KBM-7 (cell line): Measurements from ENCODE around the gene PPP1R37.

Experiments used
- DNase-seq: peaks from one replicate; pipeline ENCODE4 v3.0.0-alpha.2; 2015
- in situ Hi-C: fragments of 300-500 bp; cut with MboI; formaldehyde crosslinking; loops from 2 replicates; pipeline ENCODE4 v1.14.3; 2020; ENCODE audit warnings: low sequenced_read_pairs, low pct_unique_long_range_greater_than_20kb, mixed read lengths

The PPP1R37 gene

GRCh38 chr19:45128806-45129205 lies 35.8 kb downstream of the PPP1R37 start:
- in situ Hi-C loops = no loop called here
- no peak for DNase-seq

- no peak for DNase-seq
- in situ Hi-C loops = no loop called here
These were observed 37.3 kb downstream of the PPP1R37 start for GRCh38 chr19:45130236-45130635.

- DNase-seq = no peak
- in situ Hi-C loops = no loop called here
These were observed 38.1 kb downstream of the PPP1R37 start for GRCh38 chr19:45130888-45131615.

GRCh38 chr19:45133661-45134060 lies 40.7 kb downstream of the PPP1R37 start:
- in situ Hi-C loops = no loop called here
- no peak for DNase-seq

GRCh38 chr19:45135176-45135885 lies 42.4 kb downstream of the PPP1R37 start:
- in situ Hi-C loops = no loop called here
- no peak for DNase-seq

GRCh38 chr19:45136507-45137178 lies 43.7 kb downstream of the PPP1R37 start:
- in situ Hi-C loops = no loop called here
- DNase-seq = peak; percentile 56

GRCh38 chr19:45137179-45137761 lies 44.3 kb downstream of the PPP1R37 start:
- no peak for DNase-seq
- in situ Hi-C loops = no loop called here

- in situ Hi-C loops = no loop called here
- DNase-seq = no peak
These were observed 45.3 kb downstream of the PPP1R37 start for GRCh38 chr19:45138303-45138751.

- in situ Hi-C loops = no loop called here
- no peak for DNase-seq
These were observed 46.5 kb downstream of the PPP1R37 start for GRCh38 chr19:45139286-45140143.

- in situ Hi-C loops = no loop called here
- DNase-seq = no peak
These were observed 47.1 kb downstream of the PPP1R37 start for GRCh38 chr19:45140144-45140503.

GRCh38 chr19:45140533-45140932 lies 47.6 kb downstream of the PPP1R37 start:
- in situ Hi-C loops = no loop called here
- DNase-seq = no peak

GRCh38 chr19:45141203-45141900 lies 48.4 kb downstream of the PPP1R37 start:
- DNase-seq = no peak
- in situ Hi-C loops = no loop called here

- in situ Hi-C loops = no loop called here
- DNase-seq = no peak
These were observed 49.2 kb downstream of the PPP1R37 start for GRCh38 chr19:45142016-45142725.

- in situ Hi-C loops = no loop called here
- DNase-seq = no peak
These were observed 49.7 kb downstream of the PPP1R37 start for GRCh38 chr19:45142726-45143110.

- DNase-seq = no peak
- in situ Hi-C loops = no loop called here
These were observed 51.7 kb downstream of the PPP1R37 start for GRCh38 chr19:45144431-45145269.

GRCh38 chr19:45145270-45146189 lies 52.6 kb downstream of the PPP1R37 start:
- DNase-seq = no peak
- in situ Hi-C loops = no loop called here
